Measurements from ENCODE around the gene TSPAN14. TPM values are rescaled to one million over a fixed set of nuclear protein-coding genes. Genes with fewer than 3 reads are reported as not detected.

Gene TSPAN14
- total RNA-seq, 1 experiment from 2014 or later = not detected

DNA sequence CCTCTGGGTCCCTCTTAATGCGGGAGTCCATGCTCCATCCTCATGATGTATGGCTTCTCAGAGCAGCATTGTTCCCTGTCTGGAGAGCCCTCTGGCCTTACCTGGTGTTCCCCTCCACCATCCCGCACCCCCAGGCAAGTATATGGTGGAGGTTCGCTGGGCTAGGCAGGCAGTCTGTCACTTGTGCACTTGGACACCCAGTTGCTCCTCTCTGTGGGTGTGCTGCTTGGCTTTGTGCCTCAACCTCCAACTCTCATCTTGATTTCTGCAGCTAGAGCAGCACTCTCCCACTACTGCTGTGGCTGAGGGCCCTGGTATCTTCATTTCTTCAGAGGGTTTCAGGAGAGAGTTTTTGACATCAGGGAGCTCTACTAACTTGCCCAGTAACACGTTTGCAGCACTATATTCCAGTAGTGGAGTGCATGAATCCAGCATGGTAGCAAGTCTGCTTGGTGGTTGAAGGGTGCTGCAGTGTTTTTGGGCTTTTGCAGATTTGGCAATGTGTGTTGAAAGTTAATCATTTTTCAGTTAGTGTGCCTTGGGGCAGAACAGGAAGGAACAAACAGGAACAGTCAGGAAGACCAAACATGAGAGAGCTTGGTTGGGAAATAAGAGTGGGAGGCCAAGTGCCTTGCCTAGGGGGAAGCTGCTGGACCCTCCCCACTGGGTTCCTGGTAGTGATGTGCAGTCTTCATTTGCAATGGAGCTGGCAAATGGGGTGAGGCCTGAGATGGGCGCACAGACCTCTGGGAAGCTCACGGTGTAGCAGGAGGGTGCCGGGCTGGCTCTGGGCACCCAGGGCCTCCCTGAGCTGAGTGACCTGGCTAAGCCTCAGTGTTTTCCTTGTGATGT lies 37.4 kb downstream of the TSPAN14 start:
- no peak overlapping the region for H3K9ac ChIP-seq (ENCODE audit: low read length)
- no peaks in the 10 kb centered on the region for H3K4me1 ChIP-seq (ENCODE audit: insufficient read depth, low read length)
- ATAC-seq (no peak), DNase-seq (no peak)
- H2AFZ ChIP-seq (ENCODE audit: low read length) = no peak overlapping the region
- H3K9me2 ChIP-seq (replicated peaks; ENCODE audit: low read length) = no peaks in the 10 kb centered on the region
- H3K4me3 ChIP-seq (ENCODE audit: low read length) = no peak overlapping the region
- no peak overlapping the region for H3K27ac ChIP-seq (ENCODE audit: low read length)
- no peaks in the 10 kb centered on the region for H3K79me2 ChIP-seq (ENCODE audit: low read length)
- no peaks in the 10 kb centered on the region for H3K9me3 ChIP-seq (ENCODE audit: low read length)
- H3K36me3 ChIP-seq (ENCODE audit: low read depth, low read length) = no peaks in the 10 kb centered on the region
- intact Hi-C loops (cut with micrococcal nuclease) = no loop called here
- BruUV-seq (replicated peaks) = no TSS peak
- H3K27me3 ChIP-seq (ENCODE audit: low read length) = no peaks in the 10 kb centered on the region
- no peak for TF ChIP-seq EZH2 (IDR thresholded peaks at IDR 0.05; ENCODE audit: low read length, unreplicated experiment)
- TF ChIP-seq EZH2phosphoT487 (IDR thresholded peaks at IDR 0.05; ENCODE audit: borderline replicate concordance, low read length) = no peak
- TF ChIP-seq, protein P1, sequence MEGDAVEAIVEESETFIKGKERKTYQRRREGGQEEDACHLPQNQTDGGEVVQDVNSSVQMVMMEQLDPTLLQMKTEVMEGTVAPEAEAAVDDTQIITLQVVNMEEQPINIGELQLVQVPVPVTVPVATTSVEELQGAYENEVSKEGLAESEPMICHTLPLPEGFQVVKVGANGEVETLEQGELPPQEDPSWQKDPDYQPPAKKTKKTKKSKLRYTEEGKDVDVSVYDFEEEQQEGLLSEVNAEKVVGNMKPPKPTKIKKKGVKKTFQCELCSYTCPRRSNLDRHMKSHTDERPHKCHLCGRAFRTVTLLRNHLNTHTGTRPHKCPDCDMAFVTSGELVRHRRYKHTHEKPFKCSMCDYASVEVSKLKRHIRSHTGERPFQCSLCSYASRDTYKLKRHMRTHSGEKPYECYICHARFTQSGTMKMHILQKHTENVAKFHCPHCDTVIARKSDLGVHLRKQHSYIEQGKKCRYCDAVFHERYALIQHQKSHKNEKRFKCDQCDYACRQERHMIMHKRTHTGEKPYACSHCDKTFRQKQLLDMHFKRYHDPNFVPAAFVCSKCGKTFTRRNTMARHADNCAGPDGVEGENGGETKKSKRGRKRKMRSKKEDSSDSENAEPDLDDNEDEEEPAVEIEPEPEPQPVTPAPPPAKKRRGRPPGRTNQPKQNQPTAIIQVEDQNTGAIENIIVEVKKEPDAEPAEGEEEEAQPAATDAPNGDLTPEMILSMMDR (conservative IDR thresholded peaks at IDR 0.05; ENCODE audit: low read depth, low read length) = no peak
- no peaks in the 10 kb centered on the region for H3F3A ChIP-seq (ENCODE audit: low read length, unreplicated experiment)
- H3K4me2 ChIP-seq (ENCODE audit: low read length) = no peak overlapping the region
- ChIA-PET CTCF (no interaction called here), POLR2A (ENCODE audit: unreplicated experiment) (no interaction called here)
- H4K20me1 ChIP-seq (ENCODE audit: low read length) = no peaks in the 10 kb centered on the region

DNA sequence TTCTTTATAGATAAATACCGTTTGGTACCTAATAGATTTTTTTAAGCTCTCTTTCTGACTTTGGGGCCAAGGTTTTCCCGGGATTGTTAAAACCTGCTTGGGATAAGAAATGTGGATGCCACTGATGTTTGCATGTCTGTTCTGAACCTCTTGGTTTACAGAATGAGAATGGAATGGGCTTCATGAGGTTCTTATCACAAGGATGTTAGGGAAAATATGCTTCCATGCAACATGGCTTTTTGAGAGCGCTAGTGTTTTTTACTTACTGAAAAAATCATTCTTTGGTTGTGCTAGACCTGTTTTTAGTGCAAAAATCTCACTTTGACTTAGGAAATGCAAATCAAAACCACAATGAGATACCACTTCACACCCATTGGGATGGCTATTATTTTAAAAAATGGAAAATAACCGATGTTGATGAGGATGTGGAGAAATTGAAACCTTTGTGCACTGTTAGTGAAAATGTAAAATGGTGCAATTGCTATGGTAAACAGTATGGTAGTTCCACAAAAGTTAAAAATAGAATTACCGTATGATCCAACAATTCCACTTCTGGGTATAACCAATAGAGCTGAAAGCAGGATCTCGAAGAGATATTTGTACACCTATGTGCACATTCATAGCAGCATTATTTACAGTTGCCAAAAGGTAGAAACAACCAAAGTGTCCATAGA lies 38.9 kb downstream of the TSPAN14 start:
- H3K4me1 ChIP-seq (ENCODE audit: insufficient read depth, low read length) = no peaks in the 10 kb centered on the region
- POLR2A ChIA-PET (ENCODE audit: unreplicated experiment) = no interaction called here
- no peak overlapping the region for H3K9ac ChIP-seq (ENCODE audit: low read length)
- TF ChIP-seq EZH2 (IDR thresholded peaks at IDR 0.05; ENCODE audit: low read length, unreplicated experiment) = no peak
- TF ChIP-seq EZH2phosphoT487 (IDR thresholded peaks at IDR 0.05; ENCODE audit: borderline replicate concordance, low read length) = no peak
- TF ChIP-seq, protein P1 (conservative IDR thresholded peaks at IDR 0.05; ENCODE audit: low read depth, low read length) = no peak
- CTCF ChIA-PET = no interaction called here
- no peaks in the 10 kb centered on the region for H3K79me2 ChIP-seq (ENCODE audit: low read length)
- no peak for DNase-seq
- no peak overlapping the region for H3K27ac ChIP-seq (ENCODE audit: low read length)
- ATAC-seq = no peak
- intact Hi-C loops (cut with micrococcal nuclease) = no loop called here
- H3K27me3 ChIP-seq (ENCODE audit: low read length) = no peaks in the 10 kb centered on the region
- H4K20me1 ChIP-seq (ENCODE audit: low read length) = no peaks in the 10 kb centered on the region
- no peak overlapping the region for H3K4me3 ChIP-seq (ENCODE audit: low read length)
- no peaks in the 10 kb centered on the region for H3K9me3 ChIP-seq (ENCODE audit: low read length)
- no peak overlapping the region for H3K4me2 ChIP-seq (ENCODE audit: low read length)
- no peaks in the 10 kb centered on the region for H3K9me2 ChIP-seq (replicated peaks; ENCODE audit: low read length)
- no TSS peak for BruUV-seq (replicated peaks)
- no peaks in the 10 kb centered on the region for H3K36me3 ChIP-seq (ENCODE audit: low read depth, low read length)
- H2AFZ ChIP-seq (ENCODE audit: low read length) = no peak overlapping the region
- H3F3A ChIP-seq (ENCODE audit: low read length, unreplicated experiment) = no peaks in the 10 kb centered on the region

Data from PC-3 (cell line).